Measurements from ENCODE around the gene DUSP9. TPM values are rescaled to one million over a fixed set of nuclear protein-coding genes. Genes with fewer than 3 reads are reported as not detected.

DUSP9 gene
- total and polyA plus RNA-seq, 7 donors = not detected

- peaks cover 0 to 7% (median 0%) of the 10 kb centered on the region in 3 donors for H3K27me3 ChIP-seq (ENCODE audit: insufficient read depth in 3 of 3, low read length in 2 of 3)
- H3K9me3 ChIP-seq = peaks cover 12% of the 10 kb centered on the region
- no peaks in the 10 kb centered on the region for H3K36me3 ChIP-seq (ENCODE audit: insufficient read depth in 1 of 2, low read depth in 1 of 2)
- H3K4me1 ChIP-seq = no peaks in the 10 kb centered on the region
- TF ChIP-seq CTCF (IDR thresholded peaks at IDR 0.05) = no peak
- ATAC-seq = no peak
- no peak overlapping the region for H3K27ac ChIP-seq
- no peak overlapping the region for H3K4me3 ChIP-seq
- DNase-seq = no peak
- intact Hi-C loops (cut with DNase I) = no loop called here
- WGBS, 3 donors = 83 to 92% (median 90%) methylated on average over 2 of the region's 2 CpGs
These were observed 6.6 kb downstream of the DUSP9 start for GRCh38 chrX:153653556-153653955.

- no peak for TF ChIP-seq CTCF (IDR thresholded peaks at IDR 0.05)
- DNase-seq (no peak), ATAC-seq (no peak)
- WGBS, 3 donors = 81 to 88% (median 82%) methylated on average over 9 of the region's 9 CpGs
- Histone ChIP-seq H3K4me3 (no peak overlapping the region), H3K4me1 (no peaks in the 10 kb centered on the region), H3K36me3 (ENCODE audit: insufficient read depth in 1 of 2, low read depth in 1 of 2) (no peaks in the 10 kb centered on the region), H3K27ac (no peak overlapping the region), H3K9me3 (peaks cover 12% of the 10 kb centered on the region), H3K27me3 (ENCODE audit: insufficient read depth in 3 of 3, low read length in 2 of 3) (peaks cover 0 to 21% (median 0%) of the 10 kb centered on the region in 3 donors)
- intact Hi-C loops (cut with DNase I) = no loop called here
These were observed 10.2 kb downstream of the DUSP9 start for GRCh38 chrX:153657161-153657560.

- H3K27ac ChIP-seq = no peak overlapping the region
- WGBS, 3 donors = 76 to 94% (median 93%) methylated on average over 3 of the region's 3 CpGs
- ATAC-seq = no peak
- H3K9me3 ChIP-seq = peaks cover under 1% of the 10 kb centered on the region
- H3K4me1 ChIP-seq = no peaks in the 10 kb centered on the region
- no peak for TF ChIP-seq CTCF (IDR thresholded peaks at IDR 0.05)
- intact Hi-C loops (cut with DNase I) = no loop called here
- H3K27me3 ChIP-seq (ENCODE audit: insufficient read depth in 3 of 3, low read length in 2 of 3) = peaks cover 0 to 33% (median 0%) of the 10 kb centered on the region in 3 donors
- no peaks in the 10 kb centered on the region for H3K36me3 ChIP-seq (ENCODE audit: insufficient read depth in 1 of 2, low read depth in 1 of 2)
- no peak for DNase-seq
- H3K4me3 ChIP-seq = no peak overlapping the region
These were observed 12.3 kb downstream of the DUSP9 start for GRCh38 chrX:153659268-153659667.

GRCh38 chrX:153662266-153662665 lies 15.3 kb downstream of the DUSP9 start:
- Histone ChIP-seq H3K27me3 (ENCODE audit: insufficient read depth in 3 of 3, low read length in 2 of 3) (peaks cover 0 to 39% (median 0%) of the 10 kb centered on the region in 3 donors), H3K27ac (no peak overlapping the region), H3K4me1 (no peaks in the 10 kb centered on the region), H3K36me3 (ENCODE audit: insufficient read depth in 1 of 2, low read depth in 1 of 2) (no peaks in the 10 kb centered on the region), H3K4me3 (no peak overlapping the region), H3K9me3 (no peaks in the 10 kb centered on the region)
- WGBS, 3 donors = 4 to 25% (median 5%) methylated on average over 20 to 31 of the region's 31 CpGs
- peak in 1 of 2 donors; percentile 43 for DNase-seq
- intact Hi-C loops (cut with DNase I) = loop anchor here in 1 of 2 donors (10.0 kb wide), 2 partner anchors 627 to 717 kb away; no protein-coding TSS in a partner anchor
- peak in 1 of 4 donors; percentile 47 for ATAC-seq
- peak; percentile 36 for TF ChIP-seq CTCF (IDR thresholded peaks at IDR 0.05)

GRCh38 chrX:153665726-153666306 lies 18.8 kb downstream of the DUSP9 start:
- WGBS, 3 donors = 63 to 71% (median 64%) methylated on average over 6 to 9 of the region's 9 CpGs
- H3K27me3 ChIP-seq (ENCODE audit: insufficient read depth in 3 of 3, low read length in 2 of 3) = peaks cover 0 to 32% (median 0%) of the 10 kb centered on the region in 3 donors
- ATAC-seq (no peak), DNase-seq (no peak)
- H3K9me3 ChIP-seq = no peaks in the 10 kb centered on the region
- intact Hi-C loops (cut with DNase I) = loop anchor here (5.0 to 10.0 kb wide), 5 partner anchors 54 to 721 kb away; no protein-coding TSS in a partner anchor
- H3K27ac ChIP-seq = no peak overlapping the region
- no peak overlapping the region for H3K4me3 ChIP-seq
- TF ChIP-seq CTCF (IDR thresholded peaks at IDR 0.05) = no peak
- H3K36me3 ChIP-seq (ENCODE audit: insufficient read depth in 1 of 2, low read depth in 1 of 2) = no peaks in the 10 kb centered on the region
- H3K4me1 ChIP-seq = no peaks in the 10 kb centered on the region

All from psoas muscle (tissue), 8 donors.